Smooth muscle cell of bladder (primary cell): ENCODE data around the gene FRAT2. TPM values are rescaled to one million over a fixed set of nuclear protein-coding genes. Genes with fewer than 3 reads are reported as not detected.

Experiments
- total RNA-seq: library from RNA; depleted of rRNA; stranded (reverse); fragments of >200 nt; gene quantifications from 2 replicates; pipeline ENCODE4 v1.2.3, GENCODE V29; 2014

Gene FRAT2, protein sequence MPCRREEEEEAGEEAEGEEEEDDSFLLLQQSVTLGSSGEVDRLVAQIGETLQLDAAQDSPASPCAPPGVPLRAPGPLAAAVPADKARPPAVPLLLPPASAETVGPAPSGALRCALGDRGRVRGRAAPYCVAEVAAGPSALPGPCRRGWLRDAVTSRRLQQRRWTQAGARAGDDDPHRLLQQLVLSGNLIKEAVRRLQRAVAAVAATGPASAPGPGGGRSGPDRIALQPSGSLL
- 3.6 and 4.0 TPM in 2 replicates for total RNA-seq

DNA sequence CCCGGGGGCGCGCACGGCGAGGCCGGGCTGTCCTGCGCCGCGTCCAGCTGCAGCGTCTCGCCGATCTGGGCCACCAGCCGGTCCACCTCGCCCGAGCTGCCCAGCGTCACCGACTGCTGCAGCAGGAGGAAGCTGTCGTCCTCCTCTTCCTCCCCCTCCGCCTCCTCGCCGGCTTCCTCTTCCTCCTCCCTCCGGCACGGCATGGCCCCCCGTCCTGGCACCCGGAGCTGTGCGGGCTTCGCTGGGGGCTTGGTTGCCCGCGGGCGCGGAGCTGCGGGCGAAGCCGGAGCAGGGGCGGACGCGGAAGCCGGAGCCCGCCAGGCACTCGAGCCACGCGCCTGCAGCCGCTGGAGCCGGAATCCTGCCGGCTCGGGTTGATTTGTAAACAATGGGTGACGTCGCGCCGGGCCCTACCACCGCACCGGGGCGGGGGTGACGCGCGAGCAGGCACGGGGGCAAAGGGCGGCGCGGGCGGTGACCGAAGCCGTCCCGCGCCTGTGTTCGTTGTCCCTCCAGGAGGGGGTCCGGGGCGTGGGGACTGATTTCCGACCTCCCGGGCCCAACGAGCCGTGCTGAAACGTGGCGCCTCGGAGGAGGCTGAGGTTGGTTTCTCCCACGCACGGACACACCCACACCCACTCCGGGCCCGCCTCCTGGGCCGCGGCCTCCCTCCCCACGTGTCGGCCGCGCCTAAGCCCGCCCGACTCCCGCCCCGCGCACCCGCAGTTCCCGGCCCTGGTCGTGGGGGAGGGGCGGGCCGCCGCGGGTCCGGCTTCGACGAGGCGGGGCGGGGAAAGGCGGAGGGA lies at the start of gene FRAT2:
Gene FRAT2, minus strand, starts transcription at position 360 of the 806 bp plus-strand sequence. Its CDS starts 157 bp downstream, at position 203.

DNA sequence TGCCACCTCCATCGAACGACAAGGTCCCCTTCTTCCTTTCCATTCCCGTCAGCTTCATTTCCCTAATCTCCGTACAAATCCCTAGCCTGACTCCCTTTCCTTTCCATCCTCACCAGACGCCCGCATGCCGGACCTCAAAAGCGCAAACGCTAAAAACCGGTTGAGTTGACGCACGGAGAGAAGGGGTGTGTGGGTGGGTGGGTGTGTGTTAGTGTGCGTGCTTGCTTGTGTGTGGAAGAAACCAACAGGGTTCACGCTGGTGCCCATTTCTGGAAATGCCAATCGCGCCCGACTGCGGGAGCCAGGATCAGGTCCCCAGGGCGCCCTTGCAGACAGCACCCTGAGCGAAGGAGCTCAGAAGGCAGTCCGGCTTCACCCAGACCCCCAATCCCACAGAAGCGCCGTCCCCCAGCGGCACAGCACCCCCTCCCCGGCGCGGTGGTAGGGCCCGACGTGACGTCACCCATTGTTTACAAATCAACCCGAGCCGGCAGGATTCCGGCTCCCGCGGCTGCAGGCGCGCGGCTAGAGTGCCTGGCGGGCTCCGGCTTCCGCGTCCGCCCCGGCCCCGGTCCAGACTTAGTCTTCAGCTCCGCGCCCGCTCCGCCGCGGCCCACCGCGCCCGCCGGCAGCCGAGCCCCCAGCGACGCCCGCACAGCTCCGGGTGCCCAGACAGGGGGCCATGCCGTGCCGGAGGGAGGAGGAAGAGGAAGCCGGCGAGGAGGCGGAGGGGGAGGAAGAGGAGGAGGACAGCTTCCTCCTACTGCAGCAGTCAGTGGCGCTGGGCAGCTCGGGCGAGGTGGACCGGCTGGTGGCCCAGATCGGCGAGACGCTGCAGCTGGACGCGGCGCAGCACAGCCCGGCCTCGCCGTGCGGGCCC lies 15.5 kb downstream of the FRAT2 start, which contains the start of gene FRAT1:
Gene FRAT1, plus strand, starts transcription at position 500 of the 880 bp plus-strand sequence. Its CDS starts 183 bp downstream, at position 683.

DNA sequence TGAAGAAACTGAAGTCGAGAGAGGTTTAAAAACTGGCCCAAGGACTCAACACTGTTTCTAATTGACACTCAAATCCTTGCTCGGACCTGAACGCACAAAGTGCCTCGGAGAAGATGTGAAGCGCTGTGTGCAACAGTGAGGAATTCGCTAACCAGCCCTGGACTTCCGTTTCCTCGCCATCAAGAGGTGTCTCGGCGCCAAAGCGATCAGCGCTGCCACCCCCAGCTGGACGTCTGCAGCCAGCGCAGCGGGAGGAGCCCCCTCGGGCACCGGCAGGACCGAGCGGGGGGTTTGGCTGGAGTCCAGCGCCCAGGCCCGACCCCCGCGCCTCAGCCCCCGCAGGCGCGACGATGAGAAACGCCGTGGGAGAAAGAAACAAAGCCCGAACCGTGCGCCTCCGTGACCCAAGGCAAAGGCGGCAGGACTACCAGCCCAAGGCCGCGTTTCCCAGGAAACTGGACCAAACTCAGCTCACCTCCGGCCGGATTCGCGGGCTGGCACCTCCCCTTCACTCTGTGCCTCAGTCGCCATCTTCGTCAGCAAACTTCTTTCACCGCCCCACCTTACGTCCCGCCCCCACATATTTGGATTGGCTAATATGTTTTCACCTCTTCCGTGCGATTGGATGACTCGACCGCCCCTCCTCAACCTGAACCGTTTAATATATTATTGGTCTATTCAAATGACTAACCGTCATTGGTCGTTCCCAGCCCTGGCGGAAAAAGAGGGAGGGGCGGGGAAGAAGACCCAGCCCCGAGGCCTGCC lies 42.2 kb downstream of the FRAT2 start, which contains the start of gene ARHGAP19:
Gene ARHGAP19, minus strand, starts transcription at position 541 of the 765 bp plus-strand sequence. Its CDS starts 10 bp downstream, at position 531.

Other genes starting within 250 kb of the FRAT2 start
- gene SLIT1, start 148.8 kb downstream of the FRAT2 start, total RNA-seq, result under 0.01 TPM in 1 of 2 replicates, not detected in the other
- gene ARHGAP19, start 42.1 kb downstream of the FRAT2 start, total RNA-seq, result 2.9 and 3.8 TPM in 2 replicates
- 2.3 and 2.4 TPM in 2 replicates for gene FRAT1, start 15.5 kb downstream of the FRAT2 start, total RNA-seq
- 8.5 and 13.2 TPM in 2 replicates for gene RRP12, start 66.6 kb upstream of the FRAT2 start, total RNA-seq
- 280 and 341 TPM in 2 replicates for gene PGAM1, start 91.5 kb upstream of the FRAT2 start, total RNA-seq
- 35.3 and 37.1 TPM in 2 replicates for gene EXOSC1, start 111.3 kb upstream of the FRAT2 start, total RNA-seq
- 36.0 and 47.1 TPM in 2 replicates for gene ZDHHC16, start 111.4 kb upstream of the FRAT2 start, total RNA-seq
- gene MMS19, start 163.7 kb upstream of the FRAT2 start, total RNA-seq, result 41.4 and 45.8 TPM in 2 replicates
- 16.4 and 21.3 TPM in 2 replicates for gene UBTD1, start 164.2 kb upstream of the FRAT2 start, total RNA-seq
- gene ANKRD2, start 238.1 kb upstream of the FRAT2 start, total RNA-seq, result 0.71 and 1.2 TPM in 2 replicates
- 0.28 and 1.1 TPM in 2 replicates for gene HOGA1, start 249.7 kb upstream of the FRAT2 start, total RNA-seq